GM23338 (cell line): ENCODE results near the gene HKDC1. TPM values are rescaled to one million over a fixed set of nuclear protein-coding genes. Genes with fewer than 3 reads are reported as not detected.
A peak's percentile ranks its signal among the peaks of the same experiment; 100 is the strongest.

Source experiments
- ATAC-seq: fragments of 200-7000 bp; cut with Tn5 transposase; 3 replicates; pipeline ENCODE4 v1.9.1; 2020
- DNase-seq: peaks from one replicate; pipeline ENCODE4 v3.0.0-alpha.2; 2015; ENCODE audit warnings: low spot score
- H2AFZ ChIP-seq: fragments of 200-600 bp; sonication (generic); 2 replicates; pipeline ENCODE4 v1.8.0; 2016; ENCODE audit warnings: antibody characterized with exemption, mild to moderate bottlenecking, moderate library complexity
- H3F3A ChIP-seq: fragments of 200-600 bp; sonication (generic); replicated peaks from 2 replicates; pipeline ENCODE4 v1.8.0; 2017; ENCODE audit warnings: antibody characterized with exemption, mixed run types, low read depth
- H3K27ac ChIP-seq: fragments of 200-600 bp; sonication (generic); 2 replicates; pipeline ENCODE4 v1.6.1; 2016; ENCODE audit warnings: low read depth
- H3K27me3 ChIP-seq: fragments of 200-600 bp; sonication (generic); 2 replicates; pipeline ENCODE4 v1.8.0; 2016; ENCODE audit warnings: mild to moderate bottlenecking, mixed run types, moderate library complexity; ENCODE audit not compliant: insufficient read depth
- H3K36me3 ChIP-seq: fragments of 200-600 bp; sonication (generic); 2 replicates; pipeline ENCODE4 v1.8.0; 2016; ENCODE audit warnings: mild to moderate bottlenecking; ENCODE audit not compliant: insufficient read depth
- H3K4me1 ChIP-seq: fragments of 200-600 bp; sonication (generic); 2 replicates; pipeline ENCODE4 v1.8.0; 2016; ENCODE audit warnings: mild to moderate bottlenecking, moderate library complexity; ENCODE audit not compliant: insufficient read depth
- H3K4me2 ChIP-seq: fragments of 200-600 bp; sonication (generic); 2 replicates; pipeline ENCODE4 v1.7.1; 2017; ENCODE audit warnings: mixed run types
- H3K4me3 ChIP-seq: fragments of 200-600 bp; sonication (generic); 2 replicates; pipeline ENCODE4 v1.6.1; 2016; ENCODE audit warnings: mixed run types
- H3K79me2 ChIP-seq: fragments of 200-600 bp; sonication (generic); replicated peaks from 2 replicates; pipeline ENCODE4 v1.8.0; 2017; ENCODE audit warnings: mild to moderate bottlenecking; ENCODE audit not compliant: insufficient read depth
- H3K9me2 ChIP-seq: fragments of 200-600 bp; sonication (generic); 2 replicates; pipeline ENCODE4 v1.8.0; 2017; ENCODE audit not compliant: insufficient read depth
- H4K20me1 ChIP-seq: fragments of 200-600 bp; sonication (generic); replicated peaks from 2 replicates; pipeline ENCODE4 v1.8.0; 2017; ENCODE audit warnings: mild to moderate bottlenecking; ENCODE audit not compliant: insufficient read depth
- H3K27ac Mint-ChIP-seq: 2 replicates; pipeline ENCODE4 v1.8.0; 2020; ENCODE audit warnings: inconsistent platforms, mild to moderate bottlenecking, moderate library complexity, mixed read lengths
- H3K27me3 Mint-ChIP-seq: 3 replicates; pipeline ENCODE4 v1.8.0; 2022; ENCODE audit warnings: low read depth, mild to moderate bottlenecking, moderate library complexity, mixed read lengths, inconsistent platforms; ENCODE audit not compliant: insufficient read depth, poor library complexity
- H3K36me3 Mint-ChIP-seq: 3 replicates; pipeline ENCODE4 v1.8.0; 2021; ENCODE audit warnings: low read depth, mild to moderate bottlenecking, inconsistent platforms, moderate library complexity, mixed read lengths
- H3K4me1 Mint-ChIP-seq: 3 replicates; pipeline ENCODE4 v1.8.0; 2020; ENCODE audit warnings: mild to moderate bottlenecking, inconsistent platforms, mixed read lengths
- H3K4me3 Mint-ChIP-seq: 3 replicates; pipeline ENCODE4 v1.8.0; 2021; ENCODE audit warnings: moderate library complexity, mild to moderate bottlenecking, inconsistent platforms, mixed read lengths
- H3K9me3 Mint-ChIP-seq: 3 replicates; pipeline ENCODE4 v1.8.0; 2020; ENCODE audit warnings: moderate library complexity, mild to moderate bottlenecking, inconsistent platforms, mixed read lengths
- CREB1 ChIP-seq: fragments of 250-450 bp; sonication (Bioruptor Pico); IDR thresholded peaks from 2 replicates; pipeline ENCODE4 v1.5.0; 2020; ENCODE audit warnings: low read depth, mild to moderate bottlenecking, moderate library complexity
- EZH2 ChIP-seq: fragments of 200-600 bp; sonication (generic); IDR thresholded peaks from one replicate; pipeline ENCODE4 v1.8.0; 2017; ENCODE audit warnings: antibody characterized with exemption, mild to moderate bottlenecking, low read depth; ENCODE audit not compliant: unreplicated experiment
- EZH2phosphoT487 ChIP-seq: fragments of 200-600 bp; sonication (generic); IDR thresholded peaks from one replicate; pipeline ENCODE4 v1.8.1; 2018; ENCODE audit warnings: antibody characterized with exemption; ENCODE audit not compliant: unreplicated experiment
- JUNB ChIP-seq: IDR thresholded peaks from one replicate; pipeline ENCODE4 v1.6.1; 2016; ENCODE audit warnings: antibody characterized with exemption; ENCODE audit not compliant: unreplicated experiment
- NANOG ChIP-seq: IDR thresholded peaks from 2 replicates; pipeline ENCODE4 v1.6.1; 2016; ENCODE audit warnings: antibody characterized with exemption, borderline replicate concordance
- POLR2AphosphoS5 ChIP-seq: IDR thresholded peaks from 2 replicates; pipeline ENCODE4 v1.6.1; 2016; ENCODE audit warnings: antibody characterized with exemption, low read depth
- STAT1 ChIP-seq: IDR thresholded peaks from one replicate; pipeline ENCODE4 v1.6.1; 2016; ENCODE audit warnings: antibody characterized with exemption; ENCODE audit not compliant: unreplicated experiment
- ZNF114 ChIP-seq: fragments of 250-450 bp; sonication (Bioruptor Pico); IDR thresholded peaks from 2 replicates; pipeline ENCODE4 v1.5.0; 2020; ENCODE audit warnings: mild to moderate bottlenecking, moderate library complexity
- ZNF331 ChIP-seq: fragments of 250-450 bp; sonication (Bioruptor Pico); IDR thresholded peaks from 2 replicates; pipeline ENCODE4 v1.5.0; 2020; ENCODE audit warnings: low read depth, mild to moderate bottlenecking, moderate library complexity
- polyA plus RNA-seq: library from polyadenylated mRNA; unstranded; fragments of >200 nt; fragmentation: Nextera tagmentation; extraction: Ambion mirVana; gene quantifications from 2 replicates; pipeline ENCODE4 v1.2.1, GENCODE V29; 2016
- total RNA-seq: library from RNA; depleted of rRNA; stranded (reverse); fragments of >200 nt; shearing (Covaris generic); gene quantifications from 2 replicates; pipeline ENCODE4 v1.2.3, GENCODE V29; 2014
- TF ChIP-seq, protein P1 (sequence below): IDR thresholded peaks from 2 replicates; pipeline ENCODE4 v1.6.1; 2016; ENCODE audit warnings: antibody characterized with exemption
- TF ChIP-seq, protein P2 (sequence below), 2 experiments: fragments of 200-600 bp in 1 of 2; sonication (generic) in 1 of 2; conservative IDR thresholded peaks; 2 replicates each; pipeline versions ENCODE4 v1.5.1 to v1.6.1; 2016 to 2017; ENCODE audit warnings: antibody characterized with exemption in 2 of 2, low read depth in 2 of 2, mild to moderate bottlenecking in 2 of 2, moderate library complexity in 1 of 2
- TF ChIP-seq, protein P3 (sequence below): fragments of 250-450 bp; sonication (Bioruptor Pico); IDR thresholded peaks from 2 replicates; pipeline ENCODE4 v1.5.0; 2020; ENCODE audit warnings: mild to moderate bottlenecking, moderate library complexity

The HKDC1 gene
- total and polyA plus RNA-seq, 2 experiments from 2014 or later: 0.03 TPM; not detected in 1

DNA sequence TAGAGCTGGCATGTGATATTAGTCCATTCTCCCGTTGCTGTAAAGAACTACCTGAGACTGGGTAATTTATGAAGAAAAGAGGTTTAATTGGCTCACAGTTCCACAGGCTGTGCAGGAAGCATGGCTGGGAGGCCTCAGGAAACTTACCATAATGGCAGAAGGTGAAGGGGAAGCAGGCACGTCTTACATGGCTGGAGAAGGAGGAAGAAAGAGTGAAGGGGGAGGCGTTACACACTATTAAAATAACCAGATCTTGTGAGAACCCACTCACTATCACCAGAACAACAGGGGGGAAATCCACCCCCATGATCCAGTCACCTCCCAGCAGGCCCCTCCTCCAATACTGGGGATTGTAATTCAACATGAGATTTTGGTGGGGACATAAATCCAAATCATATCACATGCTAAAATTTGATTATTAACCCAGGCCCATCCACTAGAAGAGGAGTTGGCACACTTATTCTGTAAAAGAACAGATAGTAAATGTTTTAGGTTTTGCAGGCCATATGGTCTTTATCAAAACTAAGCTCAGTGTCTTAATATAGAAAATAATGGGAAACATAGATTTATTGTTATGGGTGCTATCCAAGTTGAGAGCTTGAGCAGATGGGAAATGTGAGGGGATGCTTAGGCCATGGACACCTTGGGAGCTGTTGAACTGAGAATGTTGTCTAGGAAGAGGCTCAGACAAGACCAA lies 39.6 kb downstream of the HKDC1 start (continued):
- no peak for TF ChIP-seq EZH2

DNA sequence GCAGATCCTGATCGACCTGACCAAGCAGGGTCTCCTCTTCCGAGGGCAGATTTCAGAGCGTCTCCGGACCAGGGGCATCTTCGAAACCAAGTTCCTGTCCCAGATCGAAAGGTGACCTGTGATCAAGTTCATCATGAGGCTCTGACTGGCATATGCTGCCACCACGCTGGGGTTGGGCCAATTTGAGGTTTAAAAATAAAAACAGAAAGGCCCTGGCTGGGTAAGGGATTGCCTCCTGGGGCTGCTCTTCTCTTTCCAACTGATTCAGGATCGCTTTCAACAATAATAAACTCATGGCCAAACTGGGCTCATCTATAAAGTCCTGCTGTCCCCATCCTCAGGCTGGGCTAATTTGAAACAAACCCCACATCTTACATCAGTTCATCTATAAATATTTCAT lies 41.1 kb downstream of the HKDC1 start:
- no peaks in the 10 kb centered on the region for H3K4me1 ChIP-seq
- no peak overlapping the region for H3K4me3 Mint-ChIP-seq
- peak overlapping the region; percentile 63; the same call in 1 of the 2 replicates for H2AFZ ChIP-seq
- TF ChIP-seq EZH2 (no peak), ZNF114 (CRISPR knock-in tag) (no peak), ZNF331 (CRISPR knock-in tag) (no peak), STAT1 (no peak), EZH2phosphoT487 (no peak), CREB1 (no peak), POLR2AphosphoS5 (no peak), NANOG (no peak), JUNB (no peak)
- TF ChIP-seq, protein P1, sequence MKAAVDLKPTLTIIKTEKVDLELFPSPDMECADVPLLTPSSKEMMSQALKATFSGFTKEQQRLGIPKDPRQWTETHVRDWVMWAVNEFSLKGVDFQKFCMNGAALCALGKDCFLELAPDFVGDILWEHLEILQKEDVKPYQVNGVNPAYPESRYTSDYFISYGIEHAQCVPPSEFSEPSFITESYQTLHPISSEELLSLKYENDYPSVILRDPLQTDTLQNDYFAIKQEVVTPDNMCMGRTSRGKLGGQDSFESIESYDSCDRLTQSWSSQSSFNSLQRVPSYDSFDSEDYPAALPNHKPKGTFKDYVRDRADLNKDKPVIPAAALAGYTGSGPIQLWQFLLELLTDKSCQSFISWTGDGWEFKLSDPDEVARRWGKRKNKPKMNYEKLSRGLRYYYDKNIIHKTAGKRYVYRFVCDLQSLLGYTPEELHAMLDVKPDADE: no peak
- TF ChIP-seq, protein P2, sequence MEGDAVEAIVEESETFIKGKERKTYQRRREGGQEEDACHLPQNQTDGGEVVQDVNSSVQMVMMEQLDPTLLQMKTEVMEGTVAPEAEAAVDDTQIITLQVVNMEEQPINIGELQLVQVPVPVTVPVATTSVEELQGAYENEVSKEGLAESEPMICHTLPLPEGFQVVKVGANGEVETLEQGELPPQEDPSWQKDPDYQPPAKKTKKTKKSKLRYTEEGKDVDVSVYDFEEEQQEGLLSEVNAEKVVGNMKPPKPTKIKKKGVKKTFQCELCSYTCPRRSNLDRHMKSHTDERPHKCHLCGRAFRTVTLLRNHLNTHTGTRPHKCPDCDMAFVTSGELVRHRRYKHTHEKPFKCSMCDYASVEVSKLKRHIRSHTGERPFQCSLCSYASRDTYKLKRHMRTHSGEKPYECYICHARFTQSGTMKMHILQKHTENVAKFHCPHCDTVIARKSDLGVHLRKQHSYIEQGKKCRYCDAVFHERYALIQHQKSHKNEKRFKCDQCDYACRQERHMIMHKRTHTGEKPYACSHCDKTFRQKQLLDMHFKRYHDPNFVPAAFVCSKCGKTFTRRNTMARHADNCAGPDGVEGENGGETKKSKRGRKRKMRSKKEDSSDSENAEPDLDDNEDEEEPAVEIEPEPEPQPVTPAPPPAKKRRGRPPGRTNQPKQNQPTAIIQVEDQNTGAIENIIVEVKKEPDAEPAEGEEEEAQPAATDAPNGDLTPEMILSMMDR (conservative IDR thresholded peaks at IDR 0.05; ENCODE audit: low read depth in 2 of 2): no peak
- TF ChIP-seq, protein P3, sequence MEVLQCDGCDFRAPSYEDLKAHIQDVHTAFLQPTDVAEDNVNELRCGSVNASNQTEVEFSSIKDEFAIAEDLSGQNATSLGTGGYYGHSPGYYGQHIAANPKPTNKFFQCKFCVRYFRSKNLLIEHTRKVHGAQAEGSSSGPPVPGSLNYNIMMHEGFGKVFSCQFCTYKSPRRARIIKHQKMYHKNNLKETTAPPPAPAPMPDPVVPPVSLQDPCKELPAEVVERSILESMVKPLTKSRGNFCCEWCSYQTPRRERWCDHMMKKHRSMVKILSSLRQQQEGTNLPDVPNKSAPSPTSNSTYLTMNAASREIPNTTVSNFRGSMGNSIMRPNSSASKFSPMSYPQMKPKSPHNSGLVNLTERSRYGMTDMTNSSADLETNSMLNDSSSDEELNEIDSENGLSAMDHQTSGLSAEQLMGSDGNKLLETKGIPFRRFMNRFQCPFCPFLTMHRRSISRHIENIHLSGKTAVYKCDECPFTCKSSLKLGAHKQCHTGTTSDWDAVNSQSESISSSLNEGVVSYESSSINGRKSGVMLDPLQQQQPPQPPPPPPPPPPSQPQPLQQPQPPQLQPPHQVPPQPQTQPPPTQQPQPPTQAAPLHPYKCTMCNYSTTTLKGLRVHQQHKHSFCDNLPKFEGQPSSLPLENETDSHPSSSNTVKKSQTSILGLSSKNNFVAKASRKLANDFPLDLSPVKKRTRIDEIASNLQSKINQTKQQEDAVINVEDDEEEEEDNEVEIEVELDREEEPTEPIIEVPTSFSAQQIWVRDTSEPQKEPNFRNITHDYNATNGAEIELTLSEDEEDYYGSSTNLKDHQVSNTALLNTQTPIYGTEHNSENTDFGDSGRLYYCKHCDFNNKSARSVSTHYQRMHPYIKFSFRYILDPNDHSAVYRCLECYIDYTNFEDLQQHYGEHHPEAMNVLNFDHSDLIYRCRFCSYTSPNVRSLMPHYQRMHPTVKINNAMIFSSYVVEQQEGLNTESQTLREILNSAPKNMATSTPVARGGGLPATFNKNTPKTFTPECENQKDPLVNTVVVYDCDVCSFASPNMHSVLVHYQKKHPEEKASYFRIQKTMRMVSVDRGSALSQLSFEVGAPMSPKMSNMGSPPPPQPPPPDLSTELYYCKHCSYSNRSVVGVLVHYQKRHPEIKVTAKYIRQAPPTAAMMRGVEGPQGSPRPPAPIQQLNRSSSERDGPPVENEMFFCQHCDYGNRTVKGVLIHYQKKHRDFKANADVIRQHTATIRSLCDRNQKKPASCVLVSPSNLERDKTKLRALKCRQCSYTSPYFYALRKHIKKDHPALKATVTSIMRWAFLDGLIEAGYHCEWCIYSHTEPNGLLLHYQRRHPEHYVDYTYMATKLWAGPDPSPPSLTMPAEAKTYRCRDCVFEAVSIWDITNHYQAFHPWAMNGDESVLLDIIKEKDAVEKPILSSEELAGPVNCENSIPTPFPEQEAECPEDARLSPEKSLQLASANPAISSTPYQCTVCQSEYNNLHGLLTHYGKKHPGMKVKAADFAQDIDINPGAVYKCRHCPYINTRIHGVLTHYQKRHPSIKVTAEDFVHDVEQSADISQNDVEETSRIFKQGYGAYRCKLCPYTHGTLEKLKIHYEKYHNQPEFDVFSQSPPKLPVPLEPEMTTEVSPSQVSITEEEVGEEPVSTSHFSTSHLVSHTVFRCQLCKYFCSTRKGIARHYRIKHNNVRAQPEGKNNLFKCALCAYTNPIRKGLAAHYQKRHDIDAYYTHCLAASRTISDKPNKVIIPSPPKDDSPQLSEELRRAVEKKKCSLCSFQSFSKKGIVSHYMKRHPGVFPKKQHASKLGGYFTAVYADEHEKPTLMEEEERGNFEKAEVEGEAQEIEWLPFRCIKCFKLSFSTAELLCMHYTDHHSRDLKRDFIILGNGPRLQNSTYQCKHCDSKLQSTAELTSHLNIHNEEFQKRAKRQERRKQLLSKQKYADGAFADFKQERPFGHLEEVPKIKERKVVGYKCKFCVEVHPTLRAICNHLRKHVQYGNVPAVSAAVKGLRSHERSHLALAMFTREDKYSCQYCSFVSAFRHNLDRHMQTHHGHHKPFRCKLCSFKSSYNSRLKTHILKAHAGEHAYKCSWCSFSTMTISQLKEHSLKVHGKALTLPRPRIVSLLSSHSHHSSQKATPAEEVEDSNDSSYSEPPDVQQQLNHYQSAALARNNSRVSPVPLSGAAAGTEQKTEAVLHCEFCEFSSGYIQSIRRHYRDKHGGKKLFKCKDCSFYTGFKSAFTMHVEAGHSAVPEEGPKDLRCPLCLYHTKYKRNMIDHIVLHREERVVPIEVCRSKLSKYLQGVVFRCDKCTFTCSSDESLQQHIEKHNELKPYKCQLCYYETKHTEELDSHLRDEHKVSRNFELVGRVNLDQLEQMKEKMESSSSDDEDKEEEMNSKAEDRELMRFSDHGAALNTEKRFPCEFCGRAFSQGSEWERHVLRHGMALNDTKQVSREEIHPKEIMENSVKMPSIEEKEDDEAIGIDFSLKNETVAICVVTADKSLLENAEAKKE (CRISPR knock-in tag): no peak

More for the DNA sequence above, 41.1 kb downstream of the HKDC1 start:
- H3K9me2 ChIP-seq: peaks cover 7% of the 10 kb centered on the region; the same call in 1 of the 2 replicates
- Mint-ChIP-seq H3K27ac (no peak overlapping the region), H3K4me1 (no peaks in the 10 kb centered on the region; the same call in 2 of the 3 replicates), H3K27me3 (peaks cover 7% of the 10 kb centered on the region), H3K9me3 (no peaks in the 10 kb centered on the region), H3K36me3 (no peaks in the 10 kb centered on the region)
- H3K79me2 ChIP-seq: no peaks in the 10 kb centered on the region
- H3K4me2 ChIP-seq: no peak overlapping the region
- no peaks in the 10 kb centered on the region for H3F3A ChIP-seq
- H3K27ac ChIP-seq: no peak overlapping the region
- no peaks in the 10 kb centered on the region for H4K20me1 ChIP-seq
- H3K36me3 ChIP-seq: no peaks in the 10 kb centered on the region
- DNase-seq (no peak), ATAC-seq (no peak)
- no peak overlapping the region for H3K4me3 ChIP-seq
- H3K27me3 ChIP-seq: no peaks in the 10 kb centered on the region
